Neutrophil (primary cell): Measurements from ENCODE around the gene C19orf73.

Source experiments
- H3K27ac ChIP-seq: fragments of 200-600 bp; sonication (generic); 2 replicates; pipeline ENCODE4 v1.5.1; 2016; ENCODE audit warnings: mild to moderate bottlenecking, moderate library complexity
- H3K27me3 ChIP-seq: fragments of 200-600 bp; sonication (generic); 2 replicates; pipeline ENCODE4 v1.6.0; 2016; ENCODE audit warnings: mild to moderate bottlenecking
- H3K36me3 ChIP-seq: fragments of 200-600 bp; sonication (generic); 2 replicates; pipeline ENCODE4 v1.5.1; 2017
- H3K4me1 ChIP-seq, 2 experiments: fragments of 200-600 bp in 1 of 2; sonication (generic) in 1 of 2; 1 replicate in 1 of 2; 2 replicates in 1 of 2; pipeline versions ENCODE4 v1.5.1 to v1.6.1; 2013 to 2016; ENCODE audit warnings: low read depth in 1 of 2, low read length in 1 of 2, mild to moderate bottlenecking in 1 of 2, moderate library complexity in 1 of 2; ENCODE audit not compliant: control insufficient read depth in 1 of 2, insufficient read depth in 1 of 2
- H3K4me3 ChIP-seq, 2 experiments: fragments of 200-600 bp in 1 of 2; sonication (generic) in 1 of 2; 1 replicate in 1 of 2; 2 replicates in 1 of 2; pipeline ENCODE4 v1.5.1; 2013 to 2016; ENCODE audit warnings: low read depth in 1 of 2, low read length in 1 of 2, mild to moderate bottlenecking in 1 of 2, moderate library complexity in 1 of 2
- H3K9me3 ChIP-seq: fragments of 200-600 bp; sonication (generic); 2 replicates; pipeline ENCODE4 v1.5.1; 2016
- TF ChIP-seq, protein P1 (sequence below): fragments of 200-600 bp; sonication (generic); IDR thresholded peaks from 2 replicates; pipeline ENCODE4 v1.5.1; 2016; ENCODE audit warnings: antibody characterized with exemption

Gene C19orf73

DNA sequence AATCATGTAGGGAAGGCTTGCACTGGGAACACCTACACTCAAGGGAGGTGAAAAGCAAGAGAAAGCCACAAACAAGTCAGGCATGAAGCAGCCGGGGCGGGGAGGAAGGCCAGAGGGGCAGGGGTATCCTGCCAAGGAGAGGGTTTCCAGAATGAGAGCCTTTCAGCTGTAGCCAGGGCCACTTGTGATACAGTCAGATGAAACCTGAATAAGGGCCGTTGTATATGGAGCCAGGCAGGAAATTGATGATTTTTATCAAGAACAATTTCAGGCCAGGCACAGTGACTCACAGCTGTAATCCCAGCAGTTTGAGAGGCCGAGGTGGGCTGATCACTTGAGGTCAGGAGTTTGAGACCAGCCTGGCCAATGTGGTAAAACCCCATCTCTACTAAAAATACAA lies 43.0 kb upstream of the C19orf73 start:
- Histone ChIP-seq H3K9me3 (no peaks in the 10 kb centered on the region), H3K27me3 (peaks cover 58% of the 10 kb centered on the region), H3K4me3 (no peak overlapping the region), H3K36me3 (no peaks in the 10 kb centered on the region), H3K27ac (no peak overlapping the region), H3K4me1 (no peaks in the 10 kb centered on the region)
- TF ChIP-seq, protein P1, sequence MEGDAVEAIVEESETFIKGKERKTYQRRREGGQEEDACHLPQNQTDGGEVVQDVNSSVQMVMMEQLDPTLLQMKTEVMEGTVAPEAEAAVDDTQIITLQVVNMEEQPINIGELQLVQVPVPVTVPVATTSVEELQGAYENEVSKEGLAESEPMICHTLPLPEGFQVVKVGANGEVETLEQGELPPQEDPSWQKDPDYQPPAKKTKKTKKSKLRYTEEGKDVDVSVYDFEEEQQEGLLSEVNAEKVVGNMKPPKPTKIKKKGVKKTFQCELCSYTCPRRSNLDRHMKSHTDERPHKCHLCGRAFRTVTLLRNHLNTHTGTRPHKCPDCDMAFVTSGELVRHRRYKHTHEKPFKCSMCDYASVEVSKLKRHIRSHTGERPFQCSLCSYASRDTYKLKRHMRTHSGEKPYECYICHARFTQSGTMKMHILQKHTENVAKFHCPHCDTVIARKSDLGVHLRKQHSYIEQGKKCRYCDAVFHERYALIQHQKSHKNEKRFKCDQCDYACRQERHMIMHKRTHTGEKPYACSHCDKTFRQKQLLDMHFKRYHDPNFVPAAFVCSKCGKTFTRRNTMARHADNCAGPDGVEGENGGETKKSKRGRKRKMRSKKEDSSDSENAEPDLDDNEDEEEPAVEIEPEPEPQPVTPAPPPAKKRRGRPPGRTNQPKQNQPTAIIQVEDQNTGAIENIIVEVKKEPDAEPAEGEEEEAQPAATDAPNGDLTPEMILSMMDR = no peak

DNA sequence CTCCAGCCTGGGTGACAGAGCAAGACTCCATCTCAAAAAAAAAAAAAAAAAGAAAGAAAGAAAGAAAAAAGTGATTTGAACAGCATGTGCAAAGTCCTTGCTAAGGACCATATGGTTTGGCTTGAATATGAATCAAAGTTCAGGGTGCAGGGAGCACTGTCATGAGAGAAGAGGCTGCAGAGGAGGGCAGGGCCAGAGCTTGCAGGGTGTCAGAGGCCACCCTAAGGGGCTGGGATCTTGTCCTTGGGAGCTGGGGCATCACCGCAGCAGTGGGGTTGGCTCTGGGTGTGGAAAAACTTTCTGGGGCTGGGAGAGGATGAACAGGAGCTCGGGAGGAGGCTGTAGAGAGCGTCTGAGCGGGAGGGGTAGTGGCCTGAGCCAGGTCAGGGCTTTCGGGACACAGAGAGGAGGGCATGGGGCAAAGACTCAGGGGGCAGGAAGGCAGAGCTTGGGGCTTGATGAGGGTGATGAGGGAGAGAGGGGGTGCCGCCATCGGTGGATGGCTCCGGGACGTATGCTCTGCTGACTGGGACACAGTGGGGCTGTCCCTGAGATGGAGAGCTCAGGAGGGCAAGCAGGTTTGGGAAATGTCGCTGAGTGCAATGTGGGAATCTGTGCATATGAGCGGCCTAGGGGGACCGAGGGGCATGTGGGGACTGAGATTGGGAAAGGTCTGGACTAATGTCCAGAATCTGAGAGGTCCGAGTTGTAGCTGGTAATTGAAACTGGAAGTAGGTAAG lies 41.7 kb upstream of the C19orf73 start:
- TF ChIP-seq, protein P1 = no peak
- H3K4me1 ChIP-seq = no peaks in the 10 kb centered on the region
- H3K36me3 ChIP-seq = no peaks in the 10 kb centered on the region
- H3K27ac ChIP-seq = no peak overlapping the region
- H3K4me3 ChIP-seq = no peak overlapping the region
- H3K9me3 ChIP-seq = no peaks in the 10 kb centered on the region
- H3K27me3 ChIP-seq = peaks cover 68% of the 10 kb centered on the region

DNA sequence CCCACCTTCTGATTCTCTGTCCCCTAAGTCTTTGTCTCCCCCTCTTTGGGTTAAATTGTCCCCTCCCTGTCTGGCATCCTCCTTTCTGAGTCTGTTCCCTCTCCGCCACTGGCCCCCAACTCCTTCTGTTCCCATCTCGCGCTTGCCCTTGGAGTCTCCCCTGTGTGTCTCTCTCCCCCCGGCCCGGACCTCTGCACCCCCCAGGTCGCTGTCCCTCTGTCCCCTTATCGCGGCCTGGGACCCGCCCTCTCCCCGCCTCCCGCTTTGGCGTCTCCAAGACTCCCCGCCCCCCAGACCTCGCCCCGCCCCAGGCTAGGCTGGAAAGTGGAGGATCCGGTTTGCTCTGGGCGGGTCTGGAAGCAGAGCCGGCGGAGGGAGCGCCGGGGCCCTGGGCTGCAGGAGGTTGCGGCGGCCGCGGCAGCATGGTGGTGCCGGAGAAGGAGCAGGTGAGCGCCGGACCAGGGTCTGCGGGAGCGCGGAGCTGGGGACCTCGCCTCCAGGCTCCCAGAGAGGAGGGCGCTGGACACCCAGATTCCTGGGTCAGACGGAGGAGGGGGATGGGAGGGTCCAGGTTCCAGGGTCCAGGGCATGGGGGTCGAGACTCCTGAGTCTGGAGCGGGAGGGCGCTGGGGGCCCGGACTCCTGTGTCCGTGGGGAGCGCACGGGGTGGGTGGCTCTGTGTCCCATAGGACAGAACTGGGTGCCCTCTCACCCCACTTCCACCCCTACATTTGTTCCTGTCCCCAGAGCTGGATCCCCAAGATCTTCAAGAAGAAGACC lies 38.7 kb upstream of the C19orf73 start, which contains the start of gene TRPM4:
Gene TRPM4, plus strand, starts transcription at position 348 of the 780 bp plus-strand sequence. Its CDS starts 75 bp downstream, at position 423.
- Histone ChIP-seq H3K4me3 (no peak within 1 kb of the TSS), H3K4me1 (no peaks in the 10 kb centered on the region), H3K27ac (no peak within 1 kb of the TSS), H3K9me3 (no peaks in the 10 kb centered on the region), H3K27me3 (peaks cover 88% of the 10 kb centered on the region), H3K36me3 (no peaks in the 10 kb centered on the region)
- TF ChIP-seq, protein P1 = no peak

DNA sequence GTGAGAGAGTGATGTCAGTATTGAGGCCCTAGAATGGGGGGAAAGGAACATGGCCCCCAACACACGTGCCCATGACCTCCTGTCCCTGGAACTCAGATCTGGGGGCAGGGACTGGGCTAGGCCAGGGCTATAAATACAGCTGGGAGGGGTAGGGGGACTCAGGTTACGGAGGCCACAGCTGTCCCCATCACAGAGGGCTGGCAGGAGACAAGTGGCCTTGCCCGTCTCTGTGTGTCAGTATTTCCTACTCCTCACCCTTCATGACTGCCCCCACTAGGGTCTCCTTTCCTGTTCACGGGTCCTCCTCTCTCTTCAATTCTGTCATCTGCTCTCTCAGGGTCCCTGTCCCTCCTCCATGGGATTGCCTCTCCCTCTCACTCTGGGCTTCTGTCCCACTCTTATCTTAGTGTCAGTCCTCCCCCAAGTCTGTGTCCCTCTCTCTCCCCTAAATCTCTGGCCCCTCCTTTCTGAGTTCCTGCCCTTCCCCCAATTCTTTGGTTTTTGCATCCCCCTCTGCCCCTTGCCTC lies 36.9 kb upstream of the C19orf73 start:
- Histone ChIP-seq H3K27ac (no peak overlapping the region), H3K4me1 (peaks cover 0 to 3% of the 10 kb centered on the region in 2 experiments), H3K9me3 (no peaks in the 10 kb centered on the region), H3K4me3 (no peak overlapping the region), H3K36me3 (no peaks in the 10 kb centered on the region), H3K27me3 (peaks cover 98% of the 10 kb centered on the region)
- TF ChIP-seq, protein P1 = no peak

DNA sequence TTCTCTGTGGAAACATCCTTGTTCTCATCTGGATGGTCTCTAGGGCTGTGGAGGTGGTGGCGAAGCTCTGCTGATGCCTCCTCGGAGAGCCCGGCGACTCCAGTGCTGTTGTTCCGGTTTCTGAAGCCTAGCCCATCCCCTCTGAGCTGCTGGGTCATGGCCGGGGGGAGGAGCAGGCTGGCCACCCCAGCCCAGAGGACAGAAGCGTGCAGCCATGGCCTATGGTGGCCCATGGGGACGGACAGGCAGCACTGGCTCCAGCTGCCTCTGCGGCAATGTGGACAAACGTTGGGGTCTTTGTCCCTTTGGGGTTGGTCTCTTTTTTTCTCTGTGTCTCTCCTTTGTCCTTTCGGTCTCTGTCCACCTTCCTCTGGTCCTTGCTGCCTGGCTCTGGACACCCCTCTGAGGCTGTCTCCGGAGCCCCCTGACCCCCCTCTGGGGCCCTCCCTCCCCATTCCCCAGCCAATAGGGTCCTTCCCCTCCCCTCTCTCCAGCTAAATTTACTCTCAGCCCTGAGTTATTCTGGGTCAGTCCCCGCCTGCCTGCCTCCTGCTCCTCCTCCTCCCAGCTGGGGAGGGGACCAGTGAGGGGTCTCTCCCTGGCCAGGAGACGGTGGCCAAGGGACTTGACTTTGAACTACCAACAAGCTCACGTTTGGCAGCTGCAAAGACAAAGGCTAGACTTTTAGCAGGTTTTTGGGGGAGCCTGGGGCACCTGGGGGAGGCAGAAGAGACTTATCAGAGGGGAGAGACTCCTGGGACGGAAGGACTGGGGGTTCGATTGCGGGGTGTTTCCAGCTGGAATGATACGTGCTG lies 36.3 kb upstream of the C19orf73 start, which contains the start of gene HRC:
Gene HRC, minus strand, starts transcription at position 392 of the 815 bp plus-strand sequence. Its CDS starts 159 bp downstream, at position 233.
- Histone ChIP-seq H3K27ac (no peak within 1 kb of the TSS), H3K27me3 (peaks cover 100% of the 10 kb centered on the region), H3K36me3 (no peaks in the 10 kb centered on the region), H3K9me3 (no peaks in the 10 kb centered on the region), H3K4me3 (no peak within 1 kb of the TSS), H3K4me1 (peaks cover 5 to 9% of the 10 kb centered on the region in 2 experiments)
- TF ChIP-seq, protein P1 = no peak
